HEK293 (cell line): ENCODE data around the gene KRT79.

Experiments
- CTCF ChIA-PET: fragments of 350-600 bp; formaldehyde crosslinking; extraction: SDS; loops from one replicate; lab custom pipeline; 2021; ENCODE audit warnings: antibody characterized with exemption; lab: Yijun Ruan, JAX
- POLR2A ChIA-PET: fragments of 300-600 bp; formaldehyde crosslinking; extraction: SDS; loops from one replicate; lab custom pipeline; 2020; ENCODE audit warnings: antibody characterized with exemption, inconsistent platforms; lab: Yijun Ruan, JAX
- H3K27ac ChIP-seq: fragments of 200-500 bp; sonication (Bioruptor generic); 2 replicates; pipeline ENCODE4 v1.5.1; 2014; ENCODE audit warnings: low read depth, low read length, control low read depth, inconsistent platforms; ENCODE audit errors: extremely low read depth
- H3K36me3 ChIP-seq, 2 experiments: fragments of 200-500 bp in 1 of 2; sonication (Bioruptor generic) in 1 of 2; 1 replicate in 1 of 2; 2 replicates in 1 of 2; pipeline ENCODE4 v1.5.1; 2014 to 2017; ENCODE audit warnings: inconsistent platforms in 2 of 2, low read length in 2 of 2; ENCODE audit not compliant: control insufficient read depth in 2 of 2, insufficient read depth in 1 of 2
- H3K4me1 ChIP-seq: fragments of 200-500 bp; sonication (Bioruptor generic); 2 replicates; pipeline ENCODE4 v1.5.1; 2014; ENCODE audit warnings: mild to moderate bottlenecking, low read length, inconsistent platforms; ENCODE audit not compliant: control insufficient read depth, insufficient read depth
- H3K4me3 ChIP-seq: 2 replicates; pipeline ENCODE4 v1.5.1; 2011; ENCODE audit warnings: low read depth, mild to moderate bottlenecking, control low read depth, low read length, moderate library complexity
- H3K9me3 ChIP-seq: fragments of 200-500 bp; sonication (Bioruptor generic); 2 replicates; pipeline ENCODE4 v1.5.1; 2014; ENCODE audit warnings: low read depth, low read length, inconsistent platforms; ENCODE audit not compliant: control insufficient read depth, insufficient read depth
- CTCF ChIP-seq: fragments of 450-650 bp; formaldehyde crosslinking; IDR thresholded peaks from 2 replicates; pipeline ENCODE4 v1.5.1; 2016; ENCODE audit warnings: missing biosample characterization, missing genetic modification characterization
- KLF7 ChIP-seq: fragments of 450-650 bp; formaldehyde crosslinking; IDR thresholded peaks from 2 replicates; pipeline ENCODE4 v1.5.1; 2016; ENCODE audit warnings: missing biosample characterization, missing genetic modification characterization, borderline replicate concordance
- PATZ1 ChIP-seq: fragments of 450-650 bp; formaldehyde crosslinking; IDR thresholded peaks from 2 replicates; pipeline ENCODE4 v1.5.1; 2016; ENCODE audit warnings: missing biosample characterization, missing genetic modification characterization
- ZBTB6 ChIP-seq: fragments of 450-650 bp; formaldehyde crosslinking; IDR thresholded peaks from 2 replicates; pipeline ENCODE4 v1.5.1; 2017; ENCODE audit warnings: missing biosample characterization, missing genetic modification characterization
- ZNF157 ChIP-seq: fragments of 450-650 bp; formaldehyde crosslinking; IDR thresholded peaks from 2 replicates; pipeline ENCODE4 v1.5.1; 2016; ENCODE audit warnings: missing biosample characterization, missing genetic modification characterization
- ZNF174 ChIP-seq: fragments of 450-650 bp; formaldehyde crosslinking; IDR thresholded peaks from 2 replicates; pipeline ENCODE4 v1.5.0; 2017; ENCODE audit warnings: missing biosample characterization, mild to moderate bottlenecking, missing genetic modification characterization
- ZNF211 ChIP-seq: fragments of 450-650 bp; formaldehyde crosslinking; IDR thresholded peaks from 2 replicates; pipeline ENCODE4 v1.5.1; 2016; ENCODE audit warnings: low read depth, missing biosample characterization, missing genetic modification characterization
- ZNF24 ChIP-seq: fragments of 450-650 bp; formaldehyde crosslinking; IDR thresholded peaks from 2 replicates; pipeline ENCODE4 v1.5.1; 2016; ENCODE audit warnings: missing biosample characterization, missing genetic modification characterization
- ZNF335 ChIP-seq: fragments of 450-650 bp; formaldehyde crosslinking; conservative IDR thresholded peaks from 2 replicates; pipeline ENCODE4 v1.5.1; 2016; ENCODE audit warnings: missing biosample characterization, missing genetic modification characterization
- ZNF449 ChIP-seq: fragments of 450-650 bp; formaldehyde crosslinking; IDR thresholded peaks from 2 replicates; pipeline ENCODE4 v1.5.1; 2017; ENCODE audit warnings: missing biosample characterization, mild to moderate bottlenecking, missing genetic modification characterization, moderate library complexity
- ZNF610 ChIP-seq: fragments of 450-650 bp; formaldehyde crosslinking; IDR thresholded peaks from 2 replicates; pipeline ENCODE4 v1.5.1; 2016; ENCODE audit warnings: missing biosample characterization, missing genetic modification characterization, borderline replicate concordance
- ZNF692 ChIP-seq: fragments of 450-650 bp; formaldehyde crosslinking; IDR thresholded peaks from 2 replicates; pipeline ENCODE4 v1.5.1; 2016; ENCODE audit warnings: missing biosample characterization, missing genetic modification characterization
- ZNF76 ChIP-seq: fragments of 450-650 bp; formaldehyde crosslinking; IDR thresholded peaks from 2 replicates; pipeline ENCODE4; 2016; ENCODE audit warnings: low read depth, missing biosample characterization, missing genetic modification characterization, borderline replicate concordance
- ZSCAN4 ChIP-seq: fragments of 450-650 bp; formaldehyde crosslinking; IDR thresholded peaks from 2 replicates; pipeline ENCODE4 v1.5.1; 2017; ENCODE audit warnings: missing biosample characterization, missing genetic modification characterization

The KRT79 gene

GRCh38 chr12:52877242-52877641, 43.1 kb upstream of the KRT79 start:
- H3K4me1 ChIP-seq = peaks cover 7% of the 10 kb centered on the region
- CTCF ChIA-PET = interaction anchor here (0.7 to 10.4 kb wide), 18 partner anchors 11 to 745 kb away, joined by 3 to 835 read pairs (median 17); partner anchors contain the start of genes KRT8 and KRT85
- 0 out of 2 replicates have a peak, but pooled peaks have one; percentile 10 for TF ChIP-seq CTCF (tag by site-specific recombination)
- TF ChIP-seq ZNF157 (tag by site-specific recombination) = 0 out of 2 replicates have a peak, but pooled peaks have one; percentile 39
- TF ChIP-seq ZNF335 (tag by site-specific recombination) = 0 out of 2 replicates have a peak, but pooled peaks have one; percentile 2
- 0 out of 2 replicates have a peak, but pooled peaks have one; percentile 35 for TF ChIP-seq PATZ1 (tag by site-specific recombination)
- TF ChIP-seq ZSCAN4 (tag by site-specific recombination) = peak; percentile 83
- TF ChIP-seq ZNF174 = no peak
- no peak for TF ChIP-seq ZNF211 (tag by site-specific recombination)

GRCh38 chr12:52876372-52876771, 42.3 kb upstream of the KRT79 start:
- CTCF ChIA-PET = interaction anchor here (0.5 to 10.4 kb wide), 9 partner anchors 9 to 736 kb away, joined by 3 to 200 read pairs (median 5); partner anchors contain the start of gene KRT85

More at GRCh38 chr12:52877242-52877641, 43.1 kb upstream of the KRT79 start:
- POLR2A ChIA-PET = interaction anchor here (1.2 kb wide), 1 partner anchor 27 kb away, joined by 9 read pairs; the partner anchor contains the start of gene KRT8
- Histone ChIP-seq H3K4me3 (no peak overlapping the region), H3K9me3 (no peaks in the 10 kb centered on the region), H3K36me3 (no peaks in the 10 kb centered on the region), H3K27ac (no peak overlapping the region)

More at GRCh38 chr12:52876372-52876771, 42.3 kb upstream of the KRT79 start:
- POLR2A ChIA-PET = no interaction called here
- H3K4me3 ChIP-seq = no peak overlapping the region
- TF ChIP-seq ZBTB6 (tag by site-specific recombination) = peak; percentile 67; the same call in 1 of the 2 replicates
- no peak for TF ChIP-seq ZNF76 (tag by site-specific recombination)
- TF ChIP-seq ZNF610 (tag by site-specific recombination) = no peak
- peak; percentile 68; the same call in 1 of the 2 replicates for TF ChIP-seq ZNF449 (tag by site-specific recombination)
- peak; percentile 33; the same call in 1 of the 2 replicates for TF ChIP-seq ZNF692 (tag by site-specific recombination)
- no peak for TF ChIP-seq ZNF24 (tag by site-specific recombination)
- TF ChIP-seq KLF7 = no peak
- TF ChIP-seq, all 188 proteins: peak for 3
- Histone ChIP-seq H3K9me3 (no peaks in the 10 kb centered on the region), H3K36me3 (no peaks in the 10 kb centered on the region), H3K27ac (no peak overlapping the region), H3K4me1 (peaks cover 12% of the 10 kb centered on the region)
